ENCODE data around the gene MYCN.
"Not testable (repeated sequence)": the region's sequence is repeated elsewhere in the genome, so short reads cannot be mapped to it uniquely, and the experiment has no call there.

Gene MYCN

GRCh38 chr2:15957881-15958713 is 17.7 kb downstream of the MYCN start:
- no peak for DNase-seq (ENCODE audit: low spot score)

DNA sequence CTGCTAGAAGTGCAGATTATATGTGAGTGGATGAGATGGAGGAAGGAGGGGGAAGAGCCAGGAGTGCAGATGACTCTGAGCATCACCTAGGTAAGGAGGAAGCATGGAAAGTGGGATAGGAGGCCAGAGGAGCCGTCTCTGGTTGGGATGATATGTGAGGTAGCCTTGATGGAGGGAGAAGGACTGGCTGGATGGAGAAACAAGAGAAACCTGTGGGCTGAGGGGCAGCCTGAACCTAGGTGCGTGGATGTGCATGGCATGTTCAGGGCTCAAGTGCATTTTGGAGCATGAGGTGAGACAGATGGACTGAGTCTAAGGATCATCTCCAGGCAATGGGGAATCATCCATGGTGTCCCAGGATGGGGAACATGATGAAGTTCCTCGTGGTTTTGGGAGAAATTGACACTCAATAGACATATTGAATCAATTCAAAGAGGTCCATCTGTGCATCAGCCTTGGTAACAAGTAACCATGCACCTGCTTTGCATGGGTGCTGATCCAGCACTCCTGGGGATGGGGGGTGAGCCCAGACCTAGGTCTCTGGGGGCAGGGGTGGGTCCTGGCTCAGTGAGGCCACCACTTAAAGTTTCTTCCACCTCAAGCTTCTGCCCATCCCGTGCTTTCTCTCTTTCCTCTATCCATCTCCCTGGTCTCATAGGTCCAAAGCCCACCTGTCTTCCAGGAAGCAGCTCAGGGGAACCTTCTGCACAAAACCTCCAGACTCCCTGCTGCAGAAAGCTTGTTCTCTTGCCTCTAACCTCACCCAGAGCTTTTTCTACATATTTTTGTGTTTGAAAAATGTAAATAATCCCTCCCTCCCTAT is 19.2 kb downstream of the MYCN start:
- no peak for DNase-seq (ENCODE audit: low spot score)

- DNase-seq (ENCODE audit: low spot score), result not testable (repeated sequence)
Measured at GRCh38 chr2:15960154-15960520, 19.8 kb downstream of the MYCN start.

- DNase-seq (ENCODE audit: low spot score), result not testable (repeated sequence)
Measured at GRCh38 chr2:15963109-15963976, 23.0 kb downstream of the MYCN start.

DNA sequence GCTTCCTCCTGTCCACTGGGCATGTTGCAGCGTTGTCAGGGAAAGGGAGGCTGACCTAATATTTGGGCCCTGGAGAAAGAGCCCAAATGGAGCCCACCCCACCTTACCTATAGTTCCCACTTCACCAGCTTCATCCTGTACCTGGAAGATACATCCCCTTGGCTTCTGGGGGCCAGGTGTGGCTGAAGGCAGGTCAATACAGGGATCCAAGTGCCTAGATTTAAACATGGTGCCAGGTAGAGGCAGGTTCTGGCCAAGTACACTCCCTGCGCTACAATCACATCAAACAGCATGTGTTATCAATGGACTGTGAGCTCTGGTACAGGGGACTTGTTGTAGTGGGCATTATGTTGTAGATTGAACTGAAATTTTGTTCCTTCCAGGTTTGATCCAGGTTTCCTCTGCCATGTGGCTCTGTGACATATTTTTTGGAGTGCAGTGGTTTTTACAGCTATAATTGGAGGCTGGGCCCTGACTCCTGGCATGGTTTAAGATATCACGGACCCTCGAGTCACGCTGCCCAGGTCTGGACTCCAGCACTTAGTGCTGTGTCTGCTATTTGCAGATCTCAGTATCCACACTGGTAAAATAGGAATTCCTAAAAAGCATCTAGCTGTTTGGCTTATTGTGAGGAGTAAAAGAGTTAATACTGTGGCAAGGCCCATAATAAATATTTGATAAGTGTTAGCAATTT is 23.8 kb downstream of the MYCN start:
- DNase-seq (ENCODE audit: low spot score), result no peak

DNA sequence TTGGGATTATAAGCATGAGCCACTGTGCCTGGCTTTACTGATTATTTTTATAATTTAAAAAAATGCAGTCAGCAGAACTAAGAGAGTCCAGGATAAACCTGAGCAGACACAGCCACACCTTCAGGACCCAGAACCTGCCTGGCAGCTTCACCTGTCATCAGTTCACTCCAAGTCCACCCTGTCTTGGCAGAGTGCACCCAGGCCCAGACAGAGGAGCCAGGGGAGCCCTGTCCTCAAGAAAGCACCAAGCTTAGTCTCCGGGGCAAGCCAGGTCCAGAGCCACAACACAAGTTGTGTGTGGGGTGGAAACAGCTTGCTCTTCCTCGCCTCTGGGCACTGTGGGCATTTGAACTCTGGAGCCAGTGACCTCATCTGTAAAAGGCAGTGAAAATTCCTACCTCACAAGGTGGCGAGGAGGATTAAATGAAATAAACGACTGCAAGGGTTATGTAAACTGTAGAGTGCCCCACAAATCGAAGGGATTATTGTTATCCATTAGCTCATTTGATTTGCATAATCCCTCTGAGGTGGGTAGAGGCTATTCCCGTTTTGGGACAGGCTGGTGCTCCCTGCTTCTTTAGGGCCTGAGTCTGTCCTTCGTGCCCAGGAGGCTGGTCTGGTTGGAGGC is 24.7 kb downstream of the MYCN start:
- no peak for DNase-seq (ENCODE audit: low spot score)

DNA sequence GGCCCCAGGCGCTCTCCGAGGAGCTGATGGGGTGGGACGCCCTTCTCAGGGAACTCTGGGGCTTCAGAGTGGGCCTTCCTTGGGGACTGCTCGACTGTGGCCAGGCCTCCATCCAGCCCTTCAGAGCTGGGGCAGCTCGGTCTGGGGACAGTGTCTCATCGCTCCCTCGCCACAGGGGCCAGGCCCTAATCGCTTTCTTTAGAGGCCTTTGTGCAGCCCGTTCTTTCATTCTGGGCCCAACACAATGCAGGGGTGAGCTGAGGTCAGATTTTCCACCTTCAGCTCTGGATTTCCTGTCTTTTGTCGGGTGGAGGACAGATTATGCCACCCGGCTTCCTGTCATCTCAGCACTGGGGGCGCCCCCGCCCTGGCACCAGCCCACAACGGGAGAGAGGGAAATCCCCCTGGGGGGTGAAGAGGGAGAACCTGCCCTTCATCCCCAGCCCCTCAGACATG is 25.2 kb downstream of the MYCN start:
- DNase-seq (ENCODE audit: low spot score), result no peak

GRCh38 chr2:15967415-15968279 is 27.3 kb downstream of the MYCN start:
- DNase-seq (ENCODE audit: low spot score), result no peak

GRCh38 chr2:15968280-15969178 is 28.2 kb downstream of the MYCN start:
- no peak for DNase-seq (ENCODE audit: low spot score)

- no peak for DNase-seq (ENCODE audit: low spot score)
Measured at GRCh38 chr2:15969214-15969613, 28.9 kb downstream of the MYCN start.

GRCh38 chr2:15970701-15971100 is 30.4 kb downstream of the MYCN start:
- no peak for DNase-seq (ENCODE audit: low spot score)

DNA sequence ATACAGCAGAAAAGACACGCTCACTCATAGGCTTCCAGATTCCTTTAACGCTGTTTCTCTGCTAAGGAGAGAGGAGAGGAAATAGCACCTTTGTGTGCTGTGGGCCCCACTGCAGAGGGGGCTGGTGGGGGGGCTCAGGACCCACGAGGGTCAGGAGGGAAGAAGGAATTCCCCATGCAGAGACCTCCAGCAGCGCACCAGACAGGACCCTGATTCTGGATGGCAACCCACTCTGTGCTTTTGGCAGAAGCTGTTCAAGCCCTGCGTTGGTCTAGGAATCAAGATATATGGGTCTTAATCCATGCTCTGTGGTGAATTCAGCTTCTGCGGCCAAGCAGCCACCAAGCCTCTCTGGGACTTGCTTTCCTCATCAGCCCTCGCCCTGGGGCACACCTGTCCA is 31.0 kb downstream of the MYCN start:
- DNase-seq (ENCODE audit: low spot score), result no peak

GRCh38 chr2:15971831-15972522 is 31.6 kb downstream of the MYCN start:
- no peak for DNase-seq (ENCODE audit: low spot score)

- DNase-seq (ENCODE audit: low spot score), result no peak
Measured at GRCh38 chr2:15973481-15974401, 33.4 kb downstream of the MYCN start.

GRCh38 chr2:15974565-15975260 is 34.4 kb downstream of the MYCN start:
- DNase-seq (ENCODE audit: low spot score), result no peak

GRCh38 chr2:15975261-15975600 is 34.9 kb downstream of the MYCN start:
- no peak for DNase-seq (ENCODE audit: low spot score)

- no peak for DNase-seq (ENCODE audit: low spot score)
Measured at GRCh38 chr2:15975676-15976075, 35.3 kb downstream of the MYCN start.
